OCI-LY7 (cell line): Measurements from ENCODE around the gene EMC9. TPM values are rescaled to one million over a fixed set of nuclear protein-coding genes. Genes with fewer than 3 reads are reported as not detected.

ENCODE experiments used
- BruUV-seq: library from RNA; stranded (reverse); fragments of 400-500 nt; replicated peaks from 2 replicates; lab custom pipeline; 2021; lab: Mats Ljungman, UMichigan
- CTCF ChIA-PET: fragments of 300-600 bp; sonication (Branson Sonifier 250); formaldehyde crosslinking; loops from one replicate; lab custom pipeline; 2022; ENCODE audit warnings: antibody characterized with exemption; ENCODE audit not compliant: unreplicated experiment; lab: Charles Lee
- POLR2A ChIA-PET: fragments of 300-600 bp; sonication (Branson Sonifier 250); formaldehyde crosslinking; loops from one replicate; lab custom pipeline; 2022; ENCODE audit warnings: antibody characterized with exemption; lab: Charles Lee
- DNase-seq: peaks from one replicate; pipeline ENCODE4 v3.0.0-alpha.2; 2015; ENCODE audit warnings: low spot score
- H2AFZ ChIP-seq: fragments of 200-600 bp; sonication (generic), shearing (Covaris generic); 2 replicates; pipeline ENCODE4 v1.6.1; 2014; ENCODE audit warnings: mild to moderate bottlenecking, antibody characterized with exemption, low read length, moderate library complexity
- H3K27ac ChIP-seq: fragments of 200-600 bp; sonication (generic); 2 replicates; pipeline ENCODE4 v1.5.1; 2014; ENCODE audit warnings: mixed run types, low read depth, mild to moderate bottlenecking, moderate library complexity, low read length, inconsistent platforms; ENCODE audit not compliant: poor library complexity, severe bottlenecking
- H3K36me3 ChIP-seq: fragments of 200-600 bp; sonication (generic); 2 replicates; pipeline ENCODE4 v1.6.1; 2014; ENCODE audit warnings: mild to moderate bottlenecking, antibody characterized with exemption, low read length, moderate library complexity, mixed read lengths; ENCODE audit not compliant: insufficient read depth
- H3K4me1 ChIP-seq: fragments of 200-600 bp; sonication (generic); 2 replicates; pipeline ENCODE4 v1.5.1; 2014; ENCODE audit warnings: mild to moderate bottlenecking, low read length; ENCODE audit not compliant: insufficient read depth, poor library complexity, severe bottlenecking
- H3K4me2 ChIP-seq: fragments of 200-600 bp; sonication (generic); 2 replicates; pipeline ENCODE4 v1.6.1; 2014; ENCODE audit warnings: mild to moderate bottlenecking, low read length
- H3K4me3 ChIP-seq: fragments of 200-600 bp; sonication (generic); 2 replicates; pipeline ENCODE4 v1.5.1; 2014; ENCODE audit warnings: mild to moderate bottlenecking, low read depth, low read length; ENCODE audit not compliant: poor library complexity, severe bottlenecking
- H3K79me2 ChIP-seq: fragments of 200-600 bp; sonication (generic); 2 replicates; pipeline ENCODE4 v1.6.1; 2016; ENCODE audit warnings: low read depth, mild to moderate bottlenecking, low read length, moderate library complexity, mixed read lengths; ENCODE audit not compliant: insufficient read depth
- H3K9me2 ChIP-seq: fragments of 200-600 bp; sonication (generic); 2 replicates; pipeline ENCODE4 v1.6.1; 2016; ENCODE audit warnings: mild to moderate bottlenecking, low read length, mixed read lengths; ENCODE audit not compliant: insufficient read depth
- H3K9me3 ChIP-seq: fragments of 200-600 bp; sonication (generic); 2 replicates; pipeline ENCODE4 v1.6.1; 2014; ENCODE audit warnings: mild to moderate bottlenecking, mixed run types, low read length, mixed read lengths
- H4K20me1 ChIP-seq: fragments of 200-600 bp; sonication (generic); 2 replicates; pipeline ENCODE4 v1.6.1; 2014; ENCODE audit warnings: mild to moderate bottlenecking, antibody characterized with exemption, low read length, moderate library complexity, mixed read lengths; ENCODE audit not compliant: insufficient read depth
- CTCF ChIP-seq: fragments of 200-600 bp; sonication (generic); conservative IDR thresholded peaks from 2 replicates; pipeline ENCODE4 v1.5.1; 2014; ENCODE audit warnings: mild to moderate bottlenecking, antibody characterized with exemption, low read length, moderate library complexity, mixed read lengths
- EZH2phosphoT487 ChIP-seq: fragments of 200-600 bp; sonication (generic); IDR thresholded peaks from 2 replicates; pipeline ENCODE4 v1.6.1; 2018; ENCODE audit warnings: low read depth, borderline replicate concordance, mild to moderate bottlenecking, mixed run types, antibody characterized with exemption, low read length, moderate library complexity, mixed read lengths
- intact Hi-C: fragments of 100-400 bp; cut with micrococcal nuclease; formaldehyde crosslinking; loops from one replicate; pipeline ENCODE4 v1.10.0; 2022; ENCODE audit not compliant: unreplicated experiment
- total RNA-seq, 2 experiments: library from RNA; depleted of rRNA in 1 of 2; stranded (reverse); fragments of >200 nt in 1 of 2; shearing (Covaris generic) in 1 of 2; gene quantifications; 2 replicates each; pipeline ENCODE4 v1.2.3, GENCODE V29; 2014 to 2022

EMC9 gene
- total RNA-seq, 2 experiments from 2014 or later: 72.0 to 74.8 TPM

GRCh38 chr14:24092505-24093206, 48.7 kb downstream of the EMC9 start:
- BruUV-seq: no TSS peak
- TF ChIP-seq EZH2phosphoT487: no peak
- no peak for TF ChIP-seq CTCF
- POLR2A ChIA-PET: interaction anchor here (0.7 to 6.8 kb wide), 5 partner anchors 12 to 139 kb away, joined by 3 to 80 read pairs (median 40); partner anchors contain the start of genes DCAF11 and NRL

GRCh38 chr14:24092110-24092504, 49.3 kb downstream of the EMC9 start:
- intact Hi-C loops: no loop called here
- POLR2A ChIA-PET: interaction anchor here (0.7 to 6.8 kb wide), 5 partner anchors 11 to 139 kb away, joined by 3 to 80 read pairs (median 40); partner anchors contain the start of genes DCAF11 and NRL
- no peak overlapping the region for H3K27ac ChIP-seq
- CTCF ChIA-PET: interaction anchor here (2.2 kb wide), 1 partner anchor 18 kb away, joined by 8 read pairs; no protein-coding TSS in a partner anchor
- no peak overlapping the region for H3K4me2 ChIP-seq
- no peaks in the 10 kb centered on the region for H3K9me3 ChIP-seq
- H3K36me3 ChIP-seq: no peaks in the 10 kb centered on the region
- H3K4me3 ChIP-seq: no peak overlapping the region
- H3K9me2 ChIP-seq: no peaks in the 10 kb centered on the region
- BruUV-seq: no TSS peak
- peaks cover 39% of the 10 kb centered on the region for H3K4me1 ChIP-seq
- H3K79me2 ChIP-seq: no peaks in the 10 kb centered on the region
- H4K20me1 ChIP-seq: no peaks in the 10 kb centered on the region
- TF ChIP-seq EZH2phosphoT487 (no peak), CTCF (no peak)
- H2AFZ ChIP-seq: no peak overlapping the region
- DNase-seq: no peak

More at GRCh38 chr14:24092505-24093206, 48.7 kb downstream of the EMC9 start:
- H4K20me1 ChIP-seq: no peaks in the 10 kb centered on the region
- no peaks in the 10 kb centered on the region for H3K79me2 ChIP-seq
- H3K9me3 ChIP-seq: no peaks in the 10 kb centered on the region
- no peaks in the 10 kb centered on the region for H3K9me2 ChIP-seq
- H3K4me2 ChIP-seq: peak overlapping the region; percentile 93; the same call in 1 of the 2 replicates
- H3K4me3 ChIP-seq: no peak overlapping the region
- CTCF ChIA-PET: interaction anchor here (2.2 to 2.4 kb wide), 2 partner anchors 16 to 18 kb away, joined by 8 read pairs; no protein-coding TSS in a partner anchor
- peak overlapping the region; percentile 75 for H3K27ac ChIP-seq
- intact Hi-C loops: no loop called here
- no peak for DNase-seq
- no peaks in the 10 kb centered on the region for H3K36me3 ChIP-seq
- H3K4me1 ChIP-seq: peaks cover 39% of the 10 kb centered on the region
- H2AFZ ChIP-seq: no peak overlapping the region
